Limb (tissue), 2 donors: ENCODE data around the gene RPS29.
"Not testable (repeated sequence)": the region's sequence is repeated elsewhere in the genome, so short reads cannot be mapped to it uniquely, and the experiment has no call there.

Source experiments
- DNase-seq, 2 donors: peaks; one replicate each; pipeline ENCODE4 v3.0.0-alpha.2; 2016; ENCODE audit errors: extremely low spot score in 2 of 2

RPS29 gene

DNA sequence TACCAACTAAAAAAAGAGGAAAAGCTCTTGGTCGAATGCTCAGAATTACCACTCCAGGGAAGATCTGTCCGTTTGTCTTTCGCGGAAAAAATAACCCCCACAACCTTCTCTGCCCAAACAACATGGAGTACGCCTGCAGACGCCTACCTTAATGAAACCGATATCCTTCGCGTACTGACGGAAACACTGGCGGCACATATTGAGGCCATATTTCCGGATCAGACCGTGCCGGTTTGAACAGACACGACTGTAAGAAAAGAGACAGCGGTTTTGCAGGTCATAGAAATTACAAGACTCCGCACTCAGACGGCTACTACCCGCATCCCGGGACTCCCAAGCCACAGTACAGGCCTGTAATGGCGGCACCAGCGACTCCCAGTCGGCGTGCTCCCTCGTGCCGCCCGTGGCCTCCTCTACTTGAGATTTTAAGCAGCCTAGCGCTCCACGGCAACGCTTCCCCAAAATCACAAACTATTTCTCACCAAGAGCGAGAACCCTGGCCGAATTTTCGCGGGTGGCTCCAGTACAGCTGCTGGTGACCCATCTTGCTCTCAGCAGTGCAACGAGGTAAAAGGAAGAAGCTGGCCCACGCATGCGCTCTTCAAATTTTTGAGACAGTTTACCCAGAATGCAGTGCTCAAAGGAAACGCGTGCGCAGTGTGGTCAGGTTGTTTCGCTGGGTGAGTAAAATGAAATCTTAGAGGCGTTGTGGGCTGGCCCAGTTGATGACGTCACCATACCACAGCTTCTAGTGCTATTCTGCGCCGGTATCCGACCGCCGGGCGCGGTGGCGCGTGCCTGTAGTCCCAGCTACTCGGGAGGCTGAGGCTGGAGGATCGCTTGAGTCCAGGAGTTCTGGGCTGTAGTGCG, at the start of gene RPS29:
Gene RPS29 (minus strand): TSS at position 578 of the 870 bp plus-strand sequence. CDS start 34 bp downstream, at position 544.
- peak; percentile 98 to 99 for DNase-seq

- DNase-seq, result peak; percentile 64 to 80
These were observed 48.6 kb upstream of the RPS29 start, which contains the start of gene DNAAF2 for GRCh38 chr14:49634547-49635334. TSS of gene DNAAF2 (minus strand) at chr14:49635244. CDS start at chr14:49635149, 95 bp downstream.

GRCh38 chr14:49633640-49634546, 47.7 kb upstream of the RPS29 start:
- peak; percentile 96 to 97 for DNase-seq

- no peak for DNase-seq
These were observed 38.0 kb upstream of the RPS29 start for GRCh38 chr14:49623941-49624839.

DNA sequence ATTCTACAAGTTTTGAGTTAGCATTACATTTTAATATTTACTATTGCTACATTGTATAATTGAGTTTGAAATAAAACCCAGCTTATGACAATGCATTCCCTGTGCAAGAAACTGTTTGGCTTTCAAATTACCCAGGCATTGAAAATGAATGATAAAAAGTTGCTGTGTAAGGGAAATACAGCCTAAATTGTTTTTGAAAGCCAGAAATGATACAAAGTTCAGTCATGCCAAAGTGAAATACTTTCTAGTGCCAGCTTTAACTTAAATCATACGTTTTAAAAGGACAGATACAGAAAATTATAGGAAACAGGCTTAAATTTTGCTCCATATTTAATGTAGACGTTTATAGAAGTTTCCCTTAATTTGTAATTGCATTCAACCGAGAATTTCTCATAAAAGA, 37.2 kb upstream of the RPS29 start:
- no peak for DNase-seq

DNA sequence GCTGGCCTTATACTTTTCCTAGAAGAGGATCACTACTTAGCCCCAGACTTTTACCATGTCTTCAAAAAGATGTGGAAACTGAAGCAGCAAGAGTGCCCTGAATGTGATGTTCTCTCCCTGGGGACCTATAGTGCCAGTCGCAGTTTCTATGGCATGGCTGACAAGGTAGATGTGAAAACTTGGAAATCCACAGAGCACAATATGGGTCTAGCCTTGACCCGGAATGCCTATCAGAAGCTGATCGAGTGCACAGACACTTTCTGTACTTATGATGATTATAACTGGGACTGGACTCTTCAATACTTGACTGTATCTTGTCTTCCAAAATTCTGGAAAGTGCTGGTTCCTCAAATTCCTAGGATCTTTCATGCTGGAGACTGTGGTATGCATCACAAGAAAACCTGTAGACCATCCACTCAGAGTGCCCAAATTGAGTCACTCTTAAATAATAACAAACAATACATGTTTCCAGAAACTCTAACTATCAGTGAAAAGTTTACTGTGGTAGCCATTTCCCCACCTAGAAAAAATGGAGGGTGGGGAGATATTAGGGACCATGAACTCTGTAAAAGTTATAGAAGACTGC, 35.9 kb upstream of the RPS29 start:
- DNase-seq, result no peak

DNA sequence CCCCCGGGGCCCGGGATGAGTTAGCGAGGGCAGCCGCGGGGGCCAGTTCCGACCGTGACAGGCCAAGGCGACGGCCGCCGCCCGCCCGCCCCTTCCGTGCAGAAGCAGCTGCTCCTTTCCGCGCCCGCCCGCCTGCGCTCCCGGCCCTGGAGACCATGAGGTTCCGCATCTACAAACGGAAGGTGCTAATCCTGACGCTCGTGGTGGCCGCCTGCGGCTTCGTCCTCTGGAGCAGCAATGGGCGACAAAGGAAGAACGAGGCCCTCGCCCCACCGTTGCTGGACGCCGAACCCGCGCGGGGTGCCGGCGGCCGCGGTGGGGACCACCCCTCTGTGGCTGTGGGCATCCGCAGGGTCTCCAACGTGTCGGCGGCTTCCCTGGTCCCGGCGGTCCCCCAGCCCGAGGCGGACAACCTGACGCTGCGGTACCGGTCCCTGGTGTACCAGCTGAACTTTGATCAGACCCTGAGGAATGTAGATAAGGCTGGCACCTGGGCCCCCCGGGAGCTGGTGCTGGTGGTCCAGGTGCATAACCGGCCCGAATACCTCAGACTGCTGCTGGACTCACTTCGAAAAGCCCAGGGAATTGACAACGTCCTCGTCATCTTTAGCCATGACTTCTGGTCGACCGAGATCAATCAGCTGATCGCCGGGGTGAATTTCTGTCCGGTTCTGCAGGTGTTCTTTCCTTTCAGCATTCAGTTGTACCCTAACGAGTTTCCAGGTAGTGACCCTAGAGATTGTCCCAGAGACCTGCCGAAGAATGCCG, 35.1 kb upstream of the RPS29 start:
- DNase-seq, result peak in 1 of 2 donors; percentile 84

DNA sequence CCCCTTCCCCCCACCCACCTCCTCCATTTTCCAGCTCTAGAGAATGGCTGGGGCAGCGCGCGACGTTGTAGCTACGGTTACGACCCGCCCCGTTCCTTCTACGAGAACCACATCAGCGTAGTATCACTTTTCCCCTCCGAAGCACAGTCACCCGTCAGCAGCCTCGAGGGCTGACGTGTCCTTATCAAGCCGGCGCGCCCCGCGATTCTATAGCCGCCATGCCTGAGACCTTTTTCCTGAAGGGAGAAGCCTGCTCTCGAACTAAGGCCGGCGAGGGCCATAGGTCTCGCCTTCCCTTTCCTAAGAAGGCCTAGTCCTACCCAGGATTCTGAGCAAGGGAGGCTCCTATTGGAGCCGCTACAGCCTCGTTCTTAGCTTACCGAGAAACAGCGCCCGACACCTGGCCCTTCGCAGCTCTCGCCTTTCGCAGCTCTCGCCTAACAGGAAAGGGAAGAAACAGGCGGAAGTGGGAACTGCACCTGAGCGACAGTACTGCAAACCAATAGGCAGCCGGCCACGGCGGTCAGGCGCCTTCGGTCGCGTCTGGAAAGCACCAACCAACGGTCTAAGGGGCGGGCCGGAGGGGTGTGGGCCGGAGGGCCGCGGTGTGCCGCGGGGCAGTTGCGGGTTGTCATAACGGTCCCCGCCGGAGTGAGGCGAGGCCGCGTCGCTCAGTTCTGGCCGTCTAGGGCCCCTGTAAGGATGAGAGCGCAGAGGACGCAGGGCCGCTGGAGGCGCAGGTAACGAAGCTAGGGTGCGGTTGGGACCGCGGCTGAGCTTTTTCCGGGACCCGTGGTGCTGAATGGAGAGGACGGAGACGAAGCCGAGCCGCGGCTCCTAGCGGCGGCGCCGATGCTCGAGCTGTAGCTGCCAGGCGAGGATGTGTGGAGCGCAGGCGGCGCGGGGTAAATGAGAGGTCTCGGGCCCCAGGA, 34.3 kb upstream of the RPS29 start, which contains the start of the genes MGAT2 and RPL36AL:
Gene MGAT2 (plus strand): TSS at position 618 of the 932 bp plus-strand sequence. CDS start 470 bp downstream, outside the sequence.
Gene RPL36AL (minus strand): TSS at position 445 of the 932 bp plus-strand sequence. CDS start 1,522 bp downstream, outside the sequence.
- peak; percentile 98 to 99 for DNase-seq

- DNase-seq, result no peak
These were observed 33.5 kb upstream of the RPS29 start for GRCh38 chr14:49619730-49620129.

- not testable (repeated sequence) for DNase-seq
These were observed 33.1 kb upstream of the RPS29 start for GRCh38 chr14:49619273-49619672.

DNA sequence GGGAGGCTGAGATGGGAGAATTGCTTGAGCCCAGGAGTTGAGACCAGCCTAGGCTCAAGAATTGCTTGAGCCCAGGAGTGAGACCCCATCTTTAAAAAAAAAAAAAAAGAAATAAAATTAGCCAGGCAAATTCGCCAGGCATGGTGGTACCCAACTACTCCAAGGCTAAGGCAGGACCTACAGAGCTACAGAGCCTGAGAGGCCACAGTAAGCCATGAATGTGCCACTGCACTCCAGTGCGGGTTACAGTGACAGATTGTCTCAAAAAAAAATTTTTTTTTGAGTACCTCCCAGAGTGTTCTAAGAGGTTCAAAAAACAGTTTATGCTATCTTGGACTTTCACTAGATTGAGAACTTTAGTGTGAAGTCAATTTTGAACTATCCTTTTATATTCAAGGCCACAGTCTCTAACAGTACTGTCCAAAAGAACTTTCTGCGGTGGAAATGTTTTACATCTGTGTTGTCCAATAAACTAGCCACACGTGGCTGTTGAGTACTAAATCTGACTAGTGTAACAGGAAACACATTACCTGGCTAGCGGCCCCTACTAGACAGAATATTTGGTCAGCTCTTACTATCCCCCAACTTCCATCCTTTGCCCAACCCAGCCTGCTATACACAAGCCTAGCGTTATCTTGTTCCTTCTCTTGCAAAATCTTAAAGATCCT, 31.8 kb upstream of the RPS29 start:
- DNase-seq, result no peak

DNA sequence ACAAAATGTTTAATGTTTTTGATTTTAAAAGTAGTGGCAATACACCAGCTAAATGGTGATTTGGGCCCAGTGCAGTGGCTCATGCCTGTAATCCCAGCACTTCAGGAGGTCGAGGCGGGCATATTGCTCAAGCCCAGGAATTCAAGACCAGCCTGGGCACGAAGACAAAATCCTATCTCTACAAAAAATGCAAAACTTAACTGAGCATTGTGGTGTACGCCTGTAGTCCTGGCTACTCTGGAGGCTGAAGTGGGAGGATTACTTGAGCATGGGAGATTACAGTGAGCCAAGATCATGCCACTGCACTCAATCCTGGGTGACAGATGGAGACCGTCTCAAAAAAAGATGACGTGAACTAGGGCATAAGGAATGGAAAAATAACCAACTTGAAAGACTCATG, 29.6 kb upstream of the RPS29 start:
- no peak for DNase-seq

DNA sequence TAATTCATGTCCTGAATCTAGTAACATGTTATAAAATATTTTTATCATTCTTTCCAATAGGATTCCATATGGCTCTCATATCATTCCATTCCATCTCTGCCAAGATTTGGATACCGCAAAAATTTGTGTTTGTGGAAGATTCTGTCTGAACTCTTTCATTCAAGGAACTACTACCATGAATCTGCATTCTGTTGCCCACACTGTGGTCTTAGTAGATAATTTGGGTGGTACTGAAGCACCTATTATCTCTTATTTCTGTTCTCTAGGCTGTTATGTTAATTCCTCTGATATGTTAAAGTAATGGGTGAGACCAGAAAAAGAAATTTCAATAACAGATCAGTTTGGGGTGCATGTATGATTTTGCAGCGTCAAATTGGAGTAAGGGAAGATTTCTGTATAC, 28.0 kb upstream of the RPS29 start:
- no peak for DNase-seq

DNA sequence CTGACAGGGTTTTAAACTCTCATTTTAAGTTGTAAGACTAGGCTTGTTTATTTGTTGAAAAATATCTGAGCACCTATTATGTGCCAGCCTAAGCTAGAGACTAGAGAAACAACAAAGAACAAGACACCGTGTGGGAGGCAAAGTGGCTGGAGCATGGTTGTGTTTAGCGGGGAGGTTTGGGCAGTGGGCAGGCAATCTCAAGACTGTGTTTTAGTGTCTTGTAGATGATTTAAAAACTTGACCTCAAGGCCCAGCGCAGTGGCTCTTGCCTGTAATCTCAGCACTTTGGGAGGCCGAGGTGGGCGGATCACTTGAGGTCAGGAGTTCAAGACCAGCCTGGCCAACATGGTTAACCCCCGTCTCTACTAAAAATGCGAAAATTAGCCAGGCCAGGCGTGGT, 26.5 kb upstream of the RPS29 start:
- no peak for DNase-seq

- no peak for DNase-seq
These were observed 26.1 kb upstream of the RPS29 start for GRCh38 chr14:49612251-49612650.

DNA sequence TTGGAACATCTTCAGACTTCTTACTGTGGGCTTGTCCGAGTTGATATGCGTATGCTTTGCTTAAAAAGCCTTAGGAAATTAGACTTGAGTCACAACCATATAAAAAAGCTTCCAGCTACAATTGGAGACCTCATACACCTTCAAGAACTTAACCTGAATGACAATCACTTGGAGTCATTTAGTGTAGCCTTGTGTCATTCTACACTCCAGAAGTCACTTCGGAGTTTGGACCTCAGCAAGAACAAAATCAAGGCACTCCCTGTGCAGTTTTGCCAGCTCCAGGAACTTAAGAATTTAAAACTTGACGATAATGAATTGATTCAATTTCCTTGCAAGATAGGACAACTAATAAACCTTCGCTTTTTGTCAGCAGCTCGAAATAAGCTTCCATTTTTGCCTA, 21.4 kb upstream of the RPS29 start:
- no peak for DNase-seq
